GM20431 (cell line): ENCODE measurements around the gene FAM53B.

Source experiments
- in situ Hi-C: fragments of 300-500 bp; cut with MseI, MboI; formaldehyde crosslinking; loops from one replicate; pipeline ENCODE4 v1.15.0; 2020; ENCODE audit warnings: low sequenced_read_pairs; ENCODE audit not compliant: unreplicated experiment

FAM53B gene

GRCh38 chr10:124711145-124711544, 33.0 kb downstream of the FAM53B start:
- in situ Hi-C loops, result no loop called here

- in situ Hi-C loops, result no loop called here
Measured at GRCh38 chr10:124710266-124710881, 33.8 kb downstream of the FAM53B start.

- in situ Hi-C loops, result no loop called here
Measured at GRCh38 chr10:124709861-124710260, 34.3 kb downstream of the FAM53B start.

- in situ Hi-C loops, result no loop called here
Measured at GRCh38 chr10:124708922-124709520, 35.2 kb downstream of the FAM53B start.

- in situ Hi-C loops, result no loop called here
Measured at GRCh38 chr10:124708246-124708779, 35.9 kb downstream of the FAM53B start.

- in situ Hi-C loops, result no loop called here
Measured at GRCh38 chr10:124707551-124707950, 36.6 kb downstream of the FAM53B start.

GRCh38 chr10:124707144-124707467, 37.1 kb downstream of the FAM53B start:
- in situ Hi-C loops, result no loop called here

GRCh38 chr10:124706462-124707143, 37.6 kb downstream of the FAM53B start:
- in situ Hi-C loops, result no loop called here

GRCh38 chr10:124705817-124706461, 38.2 kb downstream of the FAM53B start:
- in situ Hi-C loops, result no loop called here

- in situ Hi-C loops, result no loop called here
Measured at GRCh38 chr10:124705381-124705740, 38.8 kb downstream of the FAM53B start.

- in situ Hi-C loops, result no loop called here
Measured at GRCh38 chr10:124704428-124705380, 39.5 kb downstream of the FAM53B start.

- in situ Hi-C loops, result no loop called here
Measured at GRCh38 chr10:124703778-124704427, 40.3 kb downstream of the FAM53B start.

GRCh38 chr10:124703372-124703771, 40.8 kb downstream of the FAM53B start:
- in situ Hi-C loops, result no loop called here

- in situ Hi-C loops, result no loop called here
Measured at GRCh38 chr10:124701881-124702656, 42.1 kb downstream of the FAM53B start.

GRCh38 chr10:124701435-124701834, 42.7 kb downstream of the FAM53B start:
- in situ Hi-C loops, result no loop called here

GRCh38 chr10:124701038-124701365, 43.2 kb downstream of the FAM53B start:
- in situ Hi-C loops, result no loop called here

- in situ Hi-C loops, result no loop called here
Measured at GRCh38 chr10:124700293-124701037, 43.7 kb downstream of the FAM53B start.
